Hepatocyte (in vitro differentiated cells): ENCODE data around the gene PRRC2A.

ENCODE experiments used
- EZH2 ChIP-seq: fragments of 200-600 bp; sonication (generic); IDR thresholded peaks from 2 replicates; pipeline ENCODE4 v1.6.1; 2016; ENCODE audit warnings: antibody characterized with exemption, mild to moderate bottlenecking, borderline replicate concordance
- EZH2phosphoT487 ChIP-seq: fragments of 200-600 bp; sonication (generic); IDR thresholded peaks from one replicate; pipeline ENCODE4 v1.6.1; 2018; ENCODE audit warnings: antibody characterized with exemption, mild to moderate bottlenecking, low read depth, moderate library complexity; ENCODE audit not compliant: unreplicated experiment, severe bottlenecking
- TF ChIP-seq, protein P1 (sequence below): fragments of 200-600 bp; sonication (generic); IDR thresholded peaks from 2 replicates; pipeline ENCODE4 v1.5.1; 2016; ENCODE audit warnings: antibody characterized with exemption, mild to moderate bottlenecking; ENCODE audit not compliant: poor library complexity

DNA sequence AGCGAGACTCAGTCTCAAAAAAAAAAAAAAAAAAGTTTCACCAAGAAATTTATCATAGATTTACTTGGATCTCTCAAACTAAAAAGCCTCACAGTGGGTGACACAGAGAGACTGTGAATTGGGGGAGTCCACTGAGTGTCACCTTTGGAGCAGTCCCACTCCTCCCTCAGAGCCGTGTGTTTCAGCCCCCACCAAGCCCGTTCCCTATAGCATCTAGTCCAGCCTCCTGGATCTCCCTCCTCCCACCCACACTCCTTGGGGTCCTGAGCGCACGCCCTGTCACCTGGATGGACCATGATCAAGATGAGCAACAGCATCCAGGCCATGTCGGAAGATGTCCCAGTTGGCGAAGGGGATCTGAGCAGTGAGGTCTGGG lies 28.1 kb upstream of the PRRC2A start:
- TF ChIP-seq EZH2phosphoT487 = no peak
- TF ChIP-seq EZH2 = no peak
- TF ChIP-seq, protein P1, sequence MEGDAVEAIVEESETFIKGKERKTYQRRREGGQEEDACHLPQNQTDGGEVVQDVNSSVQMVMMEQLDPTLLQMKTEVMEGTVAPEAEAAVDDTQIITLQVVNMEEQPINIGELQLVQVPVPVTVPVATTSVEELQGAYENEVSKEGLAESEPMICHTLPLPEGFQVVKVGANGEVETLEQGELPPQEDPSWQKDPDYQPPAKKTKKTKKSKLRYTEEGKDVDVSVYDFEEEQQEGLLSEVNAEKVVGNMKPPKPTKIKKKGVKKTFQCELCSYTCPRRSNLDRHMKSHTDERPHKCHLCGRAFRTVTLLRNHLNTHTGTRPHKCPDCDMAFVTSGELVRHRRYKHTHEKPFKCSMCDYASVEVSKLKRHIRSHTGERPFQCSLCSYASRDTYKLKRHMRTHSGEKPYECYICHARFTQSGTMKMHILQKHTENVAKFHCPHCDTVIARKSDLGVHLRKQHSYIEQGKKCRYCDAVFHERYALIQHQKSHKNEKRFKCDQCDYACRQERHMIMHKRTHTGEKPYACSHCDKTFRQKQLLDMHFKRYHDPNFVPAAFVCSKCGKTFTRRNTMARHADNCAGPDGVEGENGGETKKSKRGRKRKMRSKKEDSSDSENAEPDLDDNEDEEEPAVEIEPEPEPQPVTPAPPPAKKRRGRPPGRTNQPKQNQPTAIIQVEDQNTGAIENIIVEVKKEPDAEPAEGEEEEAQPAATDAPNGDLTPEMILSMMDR = no peak
